Uterus (tissue), 4 donors: ENCODE results near the gene SLC22A6. TPM values are rescaled to one million over a fixed set of nuclear protein-coding genes. Genes with fewer than 3 reads are reported as not detected.
"Not testable (repeated sequence)": the region's sequence is repeated elsewhere in the genome, so short reads cannot be mapped to it uniquely, and the experiment has no call there.

Source experiments
- DNase-seq, 2 donors: peaks; one replicate each; pipeline ENCODE4 v3.0.0-alpha.2; 2019 to 2020
- H3K27ac ChIP-seq, 2 donors: fragments of 200-600 bp; sonication (generic); 1 replicate in 1 of 2; 2 replicates in 1 of 2; pipeline ENCODE4 v1.5.1; 2016 to 2018
- H3K27me3 ChIP-seq, 2 donors: fragments of 200-600 bp; sonication (generic); one replicate each; pipeline ENCODE4 v1.5.1; 2018 to 2019; ENCODE audit warnings: control low read depth in 1 of 2
- H3K36me3 ChIP-seq, 2 donors: fragments of 200-600 bp; sonication (generic); one replicate each; pipeline ENCODE4 v1.5.1; 2019; ENCODE audit warnings: control low read depth in 1 of 2
- H3K4me1 ChIP-seq, 2 donors: fragments of 200-600 bp; sonication (generic); one replicate each; pipeline ENCODE4 v1.5.1; 2018 to 2019; ENCODE audit warnings: control low read depth in 1 of 2
- H3K4me3 ChIP-seq, 2 donors: fragments of 200-600 bp; sonication (generic); 1 replicate in 1 of 2; 2 replicates in 1 of 2; pipeline ENCODE4 v1.5.1; 2018 to 2019; ENCODE audit warnings: mild to moderate bottlenecking in 1 of 2
- H3K9me3 ChIP-seq, 2 donors: fragments of 200-600 bp; sonication (generic); one replicate each; pipeline ENCODE4 v1.5.1; 2019; ENCODE audit warnings: control low read depth in 1 of 2
- POLR2A ChIP-seq, 2 donors: fragments of 450-650 bp; IDR thresholded peaks; one replicate each; pipeline ENCODE4 v1.6.1; 2016; ENCODE audit warnings: antibody characterized with exemption in 2 of 2, mild to moderate bottlenecking in 1 of 2, moderate library complexity in 1 of 2
- intact Hi-C: fragments of 100-400 bp; cut with DNase I; formaldehyde crosslinking; loops from one replicate; pipeline ENCODE4 v1.15.1; 2023; ENCODE audit warnings: low total_unique reads
- total RNA-seq, 4 donors: library from RNA; depleted of rRNA in 3 of 4; stranded (reverse); fragments of >200 nt in 3 of 4; gene quantifications; one replicate each; pipeline versions ENCODE4 v1.1.0 to v1.2.4, GENCODE V29; 2014 to 2023
- TF ChIP-seq, protein P1 (sequence below), 4 experiments: fragments of 200-600 bp in 2 of 4; fragments of 450-650 bp in 2 of 4; sonication (generic) in 2 of 4; IDR thresholded peaks; one replicate each; pipeline ENCODE4 v1.5.1; 2016 to 2019; ENCODE audit warnings: antibody characterized with exemption in 4 of 4, mild to moderate bottlenecking in 2 of 4, moderate library complexity in 1 of 4
- donor health status: DM: yes; HTN: yes; CAD: no.

The SLC22A6 gene
- total RNA-seq, 4 donors from 2014 or later = not detected

DNA sequence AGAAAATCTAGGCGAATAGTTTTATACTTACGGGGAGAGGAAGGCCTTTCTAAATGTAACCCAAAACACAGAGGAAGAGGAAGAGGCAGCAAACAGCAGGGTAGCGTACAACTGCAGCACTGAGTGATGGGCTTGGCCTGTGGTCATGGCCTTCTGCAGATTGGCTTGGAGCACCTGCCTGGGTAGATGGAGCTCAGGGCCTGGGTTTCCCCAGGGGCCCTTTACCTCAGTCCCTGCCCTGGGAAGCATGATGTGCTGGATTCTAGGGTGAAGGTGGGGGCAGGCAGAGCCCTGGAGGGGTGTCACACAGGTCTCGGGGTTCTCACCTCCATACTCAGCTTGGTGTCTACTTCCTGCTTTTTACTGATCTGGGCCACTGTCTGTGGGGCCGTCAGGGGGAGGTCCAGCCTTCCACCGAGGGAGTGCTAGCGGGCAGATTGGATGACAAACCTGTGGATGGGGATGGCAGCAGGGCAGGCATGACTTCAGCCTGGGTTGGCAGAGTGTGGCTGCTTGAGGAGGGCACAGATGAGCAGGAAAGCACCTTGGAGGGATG, 35.9 kb downstream of the SLC22A6 start:
- H3K27me3 ChIP-seq = no peaks in the 10 kb centered on the region
- intact Hi-C loops = no loop called here
- H3K4me3 ChIP-seq = no peak overlapping the region
- no peak for DNase-seq
- no peak overlapping the region for H3K27ac ChIP-seq
- H3K9me3 ChIP-seq = no peaks in the 10 kb centered on the region
- H3K4me1 ChIP-seq = no peaks in the 10 kb centered on the region
- no peaks in the 10 kb centered on the region for H3K36me3 ChIP-seq
- TF ChIP-seq POLR2A (IDR thresholded peaks at IDR 0.05) = no peak
- TF ChIP-seq, protein P1, sequence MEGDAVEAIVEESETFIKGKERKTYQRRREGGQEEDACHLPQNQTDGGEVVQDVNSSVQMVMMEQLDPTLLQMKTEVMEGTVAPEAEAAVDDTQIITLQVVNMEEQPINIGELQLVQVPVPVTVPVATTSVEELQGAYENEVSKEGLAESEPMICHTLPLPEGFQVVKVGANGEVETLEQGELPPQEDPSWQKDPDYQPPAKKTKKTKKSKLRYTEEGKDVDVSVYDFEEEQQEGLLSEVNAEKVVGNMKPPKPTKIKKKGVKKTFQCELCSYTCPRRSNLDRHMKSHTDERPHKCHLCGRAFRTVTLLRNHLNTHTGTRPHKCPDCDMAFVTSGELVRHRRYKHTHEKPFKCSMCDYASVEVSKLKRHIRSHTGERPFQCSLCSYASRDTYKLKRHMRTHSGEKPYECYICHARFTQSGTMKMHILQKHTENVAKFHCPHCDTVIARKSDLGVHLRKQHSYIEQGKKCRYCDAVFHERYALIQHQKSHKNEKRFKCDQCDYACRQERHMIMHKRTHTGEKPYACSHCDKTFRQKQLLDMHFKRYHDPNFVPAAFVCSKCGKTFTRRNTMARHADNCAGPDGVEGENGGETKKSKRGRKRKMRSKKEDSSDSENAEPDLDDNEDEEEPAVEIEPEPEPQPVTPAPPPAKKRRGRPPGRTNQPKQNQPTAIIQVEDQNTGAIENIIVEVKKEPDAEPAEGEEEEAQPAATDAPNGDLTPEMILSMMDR (IDR thresholded peaks at IDR 0.05) = no peak

- H3K36me3 ChIP-seq, intact Hi-C loops, H3K4me3 ChIP-seq, H3K27ac ChIP-seq, H3K27me3 ChIP-seq, H3K4me1 ChIP-seq, DNase-seq, H3K9me3 ChIP-seq: not testable (repeated sequence)
Measured at GRCh38 chr11:62945538-62945937, 39.2 kb downstream of the SLC22A6 start.

- H3K9me3 ChIP-seq, intact Hi-C loops, H3K27ac ChIP-seq, DNase-seq, H3K4me1 ChIP-seq, H3K36me3 ChIP-seq, H3K27me3 ChIP-seq, H3K4me3 ChIP-seq: not testable (repeated sequence)
Measured at GRCh38 chr11:62937528-62937927, 47.2 kb downstream of the SLC22A6 start.

- Histone ChIP-seq H3K9me3 (no peaks in the 10 kb centered on the region), H3K36me3 (no peaks in the 10 kb centered on the region), H3K27ac (no peak overlapping the region), H3K4me1 (no peaks in the 10 kb centered on the region), H3K4me3 (no peak overlapping the region), H3K27me3 (no peaks in the 10 kb centered on the region)
- no peak for TF ChIP-seq POLR2A (IDR thresholded peaks at IDR 0.05)
- TF ChIP-seq, protein P1 (IDR thresholded peaks at IDR 0.05) = no peak
- DNase-seq = no peak
- intact Hi-C loops = no loop called here
Measured at GRCh38 chr11:62934496-62934785, 50.3 kb downstream of the SLC22A6 start.

GRCh38 chr11:62933750-62934495, 50.8 kb downstream of the SLC22A6 start:
- Histone ChIP-seq H3K27ac (no peak overlapping the region), H3K9me3 (no peaks in the 10 kb centered on the region), H3K27me3 (no peaks in the 10 kb centered on the region), H3K36me3 (no peaks in the 10 kb centered on the region), H3K4me3 (no peak overlapping the region), H3K4me1 (no peaks in the 10 kb centered on the region)
- no peak for DNase-seq
- intact Hi-C loops = no loop called here
- TF ChIP-seq POLR2A (IDR thresholded peaks at IDR 0.05) = no peak
- TF ChIP-seq, protein P1 (IDR thresholded peaks at IDR 0.05) = no peak

GRCh38 chr11:62933285-62933684, 51.5 kb downstream of the SLC22A6 start:
- DNase-seq = no peak
- no peaks in the 10 kb centered on the region for H3K9me3 ChIP-seq
- no peaks in the 10 kb centered on the region for H3K36me3 ChIP-seq
- no peak overlapping the region for H3K4me3 ChIP-seq
- no peak overlapping the region for H3K27ac ChIP-seq
- TF ChIP-seq, protein P1 (IDR thresholded peaks at IDR 0.05) = no peak
- TF ChIP-seq POLR2A (IDR thresholded peaks at IDR 0.05) = no peak
- intact Hi-C loops = no loop called here
- H3K4me1 ChIP-seq = no peaks in the 10 kb centered on the region
- H3K27me3 ChIP-seq = no peaks in the 10 kb centered on the region
